HG03159 (cell line): ENCODE data around the gene MRPL47.

Source experiments
- ATAC-seq: cut with Tn5 transposase; IDR thresholded peaks from one replicate; pipeline ENCODE4 v1.9.1; 2021; ENCODE audit warnings: mild to moderate bottlenecking, moderate library complexity; ENCODE audit not compliant: unreplicated experiment

The MRPL47 gene

DNA sequence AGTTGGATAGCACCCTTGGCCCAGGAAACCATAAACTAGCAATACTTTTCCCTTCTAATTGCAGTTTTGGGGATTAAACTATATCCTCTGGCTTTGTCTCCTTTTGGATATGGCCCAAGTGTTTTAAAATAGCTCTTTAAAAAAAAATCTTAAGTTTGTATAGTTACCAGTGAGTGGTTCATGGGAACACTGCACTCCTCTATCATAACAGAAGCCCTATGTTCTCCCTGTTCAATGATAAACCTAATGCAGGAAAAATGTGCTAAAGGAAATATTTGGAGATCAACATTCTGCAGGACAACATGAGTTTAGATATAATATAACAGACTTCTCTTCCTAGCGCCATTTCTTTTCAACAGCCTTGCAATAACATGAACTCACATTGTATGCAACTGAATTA is 13.1 kb downstream of the MRPL47 start:
- ATAC-seq, result no peak

GRCh38 chr3:179590669-179591068 is 13.8 kb downstream of the MRPL47 start:
- no peak for ATAC-seq

DNA sequence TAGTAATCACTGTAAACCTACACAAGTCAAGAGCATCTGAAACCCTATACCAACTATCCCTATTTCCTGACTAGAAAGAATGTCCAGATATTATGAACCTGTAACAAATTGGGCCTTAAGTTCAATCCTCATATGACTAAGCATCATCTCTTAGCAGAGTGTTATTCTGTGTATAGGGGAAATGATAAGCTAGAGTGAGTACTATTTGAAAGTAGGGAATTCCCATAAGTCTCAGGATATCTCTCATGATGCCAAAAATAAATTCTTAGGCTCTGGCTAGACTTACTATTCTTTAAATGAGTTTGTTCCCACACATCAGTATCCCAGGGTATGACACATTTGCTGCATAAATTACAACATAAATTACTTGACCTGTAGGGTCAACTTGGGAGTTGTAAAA is 15.3 kb downstream of the MRPL47 start:
- ATAC-seq, result no peak

DNA sequence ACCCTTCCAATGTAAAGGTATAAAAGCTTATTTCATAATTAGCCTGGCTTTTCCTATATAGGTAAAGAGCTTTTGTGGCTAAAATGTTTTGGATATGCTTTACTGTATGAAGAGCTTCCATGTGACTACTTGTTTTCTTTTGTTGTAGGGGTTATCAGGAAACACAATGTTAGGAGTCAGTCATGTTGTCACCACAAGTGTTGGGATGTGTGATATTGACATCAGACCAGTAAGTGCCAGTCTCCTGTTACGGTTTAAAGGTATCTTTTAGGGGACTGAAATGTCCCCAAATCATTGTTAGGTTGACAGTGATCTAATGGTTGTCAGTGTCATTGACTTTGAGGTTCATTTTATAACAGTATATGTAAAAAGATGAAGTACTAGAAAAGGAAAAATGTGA is 23.4 kb downstream of the MRPL47 start:
- no peak for ATAC-seq

- no peak for ATAC-seq
These were observed 38.9 kb downstream of the MRPL47 start for GRCh38 chr3:179565496-179565895.

DNA sequence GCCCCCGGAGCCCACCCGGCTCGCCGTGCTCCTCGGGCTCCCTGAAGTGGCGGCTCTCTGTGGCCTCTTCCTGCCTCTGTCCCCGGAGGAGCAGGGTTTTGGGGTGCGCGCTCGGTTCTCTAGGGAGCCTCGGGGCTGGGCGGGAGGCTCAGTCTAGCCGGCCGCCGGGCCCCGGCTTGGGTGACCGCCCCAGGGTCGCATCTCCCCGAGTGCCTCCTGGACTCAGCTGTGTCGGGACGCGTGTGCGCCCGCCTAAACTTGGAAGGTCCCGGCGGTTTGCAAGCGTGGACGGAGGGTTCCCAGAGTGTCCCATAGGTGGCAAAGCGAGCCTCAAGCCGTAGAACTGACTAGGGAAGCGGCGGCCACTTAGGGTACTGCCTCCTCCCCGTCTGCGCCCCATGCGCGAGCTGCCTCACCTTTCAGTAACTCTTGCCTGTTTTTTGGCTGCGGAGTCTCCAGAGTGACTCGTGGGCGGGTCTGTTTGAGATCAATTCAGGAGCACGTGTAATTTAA is 41.1 kb downstream of the MRPL47 start:
- peak; percentile 65 for ATAC-seq

GRCh38 chr3:179562591-179563270 is 41.7 kb downstream of the MRPL47 start, which contains the start of gene ACTL6A:
TSS of gene ACTL6A (plus strand) at chr3:179562926. CDS start at chr3:179563093, 167 bp downstream.
- peak; percentile 95 for ATAC-seq

GRCh38 chr3:179560791-179561190 is 43.6 kb downstream of the MRPL47 start:
- no peak for ATAC-seq

DNA sequence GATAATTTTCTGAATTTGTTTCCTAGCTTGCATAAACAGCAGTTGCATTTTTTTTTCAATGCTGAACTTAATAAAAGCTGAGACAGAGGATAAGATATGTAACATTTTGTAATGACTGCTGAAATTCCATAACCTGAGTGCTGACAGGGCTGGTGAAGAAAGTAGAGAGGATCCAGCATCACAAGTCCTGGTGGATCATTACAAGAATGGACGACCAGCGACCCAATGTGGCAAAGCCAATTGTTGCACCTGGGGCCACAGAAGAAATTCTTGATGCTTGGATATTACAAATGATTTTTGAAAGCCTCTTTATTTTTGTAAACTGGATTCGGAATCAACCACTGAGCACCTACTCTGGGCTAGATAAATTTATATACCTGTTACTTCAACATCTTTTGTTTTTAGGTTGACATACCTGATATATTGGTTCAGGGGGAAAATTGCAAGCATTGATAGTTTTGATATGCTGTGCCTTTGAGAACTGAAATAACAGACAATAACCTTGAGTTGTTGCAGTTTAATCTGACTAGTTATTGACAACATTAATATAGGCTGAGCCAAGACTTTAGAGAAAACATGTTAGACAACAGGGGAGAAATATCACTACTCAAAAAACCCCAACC is 45.6 kb downstream of the MRPL47 start:
- ATAC-seq, result no peak

- no peak for ATAC-seq
These were observed 52.9 kb downstream of the MRPL47 start for GRCh38 chr3:179551349-179552105.

DNA sequence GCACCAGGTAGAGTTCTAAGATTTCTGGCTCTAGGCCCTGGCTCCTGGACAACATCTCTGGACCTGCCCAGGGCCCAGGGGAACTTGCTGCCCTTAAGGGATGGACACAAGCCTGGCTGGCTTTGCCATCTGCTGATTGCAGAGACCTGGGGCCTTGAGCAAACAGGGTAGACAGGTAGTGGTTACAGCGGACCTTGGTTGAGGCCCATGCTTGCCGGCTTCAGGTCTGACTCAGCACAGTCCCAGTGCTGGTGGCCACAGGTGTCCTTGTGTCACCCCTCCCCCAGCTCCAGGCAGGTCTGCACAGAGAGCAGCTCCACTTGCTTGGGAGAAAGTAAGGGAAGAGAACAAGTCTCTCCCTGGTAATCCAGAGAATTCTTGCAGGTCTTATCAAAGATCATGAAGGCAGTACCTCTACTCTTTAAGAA is 57.6 kb downstream of the MRPL47 start:
- ATAC-seq, result no peak

DNA sequence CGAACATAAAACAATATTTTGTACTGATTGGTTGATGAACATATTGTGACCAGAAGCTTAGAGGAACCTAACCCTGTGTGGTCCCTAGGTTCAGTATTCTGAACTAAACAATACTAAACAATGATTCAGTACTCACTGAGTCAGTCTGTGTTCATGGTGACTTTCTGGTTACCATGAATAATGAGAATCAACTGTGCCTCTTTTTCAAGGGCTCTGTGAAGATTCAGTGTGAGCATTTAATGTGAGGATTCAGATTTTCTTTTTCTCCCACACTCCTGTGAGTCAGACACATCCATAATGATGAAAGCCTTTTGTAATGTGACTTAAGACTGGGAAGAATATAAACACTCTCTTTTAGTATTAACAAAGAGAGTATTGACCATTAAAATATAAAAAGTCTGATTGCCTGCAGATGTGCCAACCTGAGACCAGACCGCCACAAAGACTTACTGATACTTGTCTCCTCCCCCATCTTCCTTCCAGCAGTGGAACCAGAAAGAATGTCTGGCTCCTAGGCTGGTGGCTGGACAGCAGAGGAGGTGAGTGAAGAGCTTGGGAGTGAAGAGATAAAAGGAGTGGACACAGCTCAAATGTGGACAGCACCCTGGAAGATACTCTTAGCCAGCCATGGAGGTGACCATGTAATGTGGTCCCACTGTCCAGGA is 59.3 kb downstream of the MRPL47 start:
- ATAC-seq, result no peak

GRCh38 chr3:179542375-179542774 is 62.1 kb downstream of the MRPL47 start:
- ATAC-seq, result no peak

DNA sequence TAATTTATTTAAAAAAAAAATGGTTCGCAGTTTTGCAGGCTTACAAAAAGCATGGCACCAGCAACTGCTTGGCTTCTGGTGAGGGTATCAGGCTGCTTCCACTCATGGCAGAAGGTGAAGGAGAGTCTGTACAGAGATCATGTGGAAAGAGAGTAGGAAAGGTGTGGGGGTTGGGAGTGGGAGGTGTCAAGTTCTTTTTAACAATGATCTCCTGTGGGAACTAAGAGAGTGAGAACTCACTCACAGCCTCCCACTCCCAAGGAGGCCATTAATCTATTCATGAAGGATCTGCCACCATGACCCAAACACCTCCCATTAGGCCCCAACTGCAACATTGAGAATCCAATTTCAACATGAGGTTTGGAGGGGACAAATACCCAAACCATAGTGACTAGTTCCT is 62.8 kb downstream of the MRPL47 start:
- ATAC-seq, result no peak

GRCh38 chr3:179541094-179541493 is 63.3 kb downstream of the MRPL47 start:
- no peak for ATAC-seq
